ENCODE measurements around the gene JAM3.

DNA sequence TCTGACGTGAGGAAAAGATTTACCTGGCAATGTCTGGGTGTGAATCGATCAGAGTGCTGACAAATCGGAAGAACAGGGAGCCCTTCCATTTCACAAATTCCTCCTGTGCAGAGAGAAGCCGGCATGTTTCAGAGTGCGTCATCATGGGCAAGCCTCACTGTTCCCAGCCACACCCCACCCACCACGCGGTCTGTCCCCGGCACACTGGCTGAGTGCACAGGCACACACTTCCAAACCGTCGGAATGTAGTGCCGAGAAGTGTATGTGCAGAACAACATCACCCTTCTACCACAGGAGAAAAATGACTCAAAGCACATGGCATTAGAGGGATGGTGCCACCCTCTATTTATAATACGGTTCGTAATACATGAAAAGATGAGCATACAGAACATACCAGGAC is 107.4 kb downstream of the JAM3 start:
- TF ChIP-seq, protein P1, sequence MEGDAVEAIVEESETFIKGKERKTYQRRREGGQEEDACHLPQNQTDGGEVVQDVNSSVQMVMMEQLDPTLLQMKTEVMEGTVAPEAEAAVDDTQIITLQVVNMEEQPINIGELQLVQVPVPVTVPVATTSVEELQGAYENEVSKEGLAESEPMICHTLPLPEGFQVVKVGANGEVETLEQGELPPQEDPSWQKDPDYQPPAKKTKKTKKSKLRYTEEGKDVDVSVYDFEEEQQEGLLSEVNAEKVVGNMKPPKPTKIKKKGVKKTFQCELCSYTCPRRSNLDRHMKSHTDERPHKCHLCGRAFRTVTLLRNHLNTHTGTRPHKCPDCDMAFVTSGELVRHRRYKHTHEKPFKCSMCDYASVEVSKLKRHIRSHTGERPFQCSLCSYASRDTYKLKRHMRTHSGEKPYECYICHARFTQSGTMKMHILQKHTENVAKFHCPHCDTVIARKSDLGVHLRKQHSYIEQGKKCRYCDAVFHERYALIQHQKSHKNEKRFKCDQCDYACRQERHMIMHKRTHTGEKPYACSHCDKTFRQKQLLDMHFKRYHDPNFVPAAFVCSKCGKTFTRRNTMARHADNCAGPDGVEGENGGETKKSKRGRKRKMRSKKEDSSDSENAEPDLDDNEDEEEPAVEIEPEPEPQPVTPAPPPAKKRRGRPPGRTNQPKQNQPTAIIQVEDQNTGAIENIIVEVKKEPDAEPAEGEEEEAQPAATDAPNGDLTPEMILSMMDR (IDR thresholded peaks at IDR 0.05): no peak
- TF ChIP-seq RORB (CRISPR knock-in tag; IDR thresholded peaks at IDR 0.05): no peak
- TF ChIP-seq, protein P2, sequence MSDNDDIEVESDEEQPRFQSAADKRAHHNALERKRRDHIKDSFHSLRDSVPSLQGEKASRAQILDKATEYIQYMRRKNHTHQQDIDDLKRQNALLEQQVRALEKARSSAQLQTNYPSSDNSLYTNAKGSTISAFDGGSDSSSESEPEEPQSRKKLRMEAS (CRISPR knock-in tag; IDR thresholded peaks at IDR 0.05): no peak
- TF ChIP-seq, protein P3, sequence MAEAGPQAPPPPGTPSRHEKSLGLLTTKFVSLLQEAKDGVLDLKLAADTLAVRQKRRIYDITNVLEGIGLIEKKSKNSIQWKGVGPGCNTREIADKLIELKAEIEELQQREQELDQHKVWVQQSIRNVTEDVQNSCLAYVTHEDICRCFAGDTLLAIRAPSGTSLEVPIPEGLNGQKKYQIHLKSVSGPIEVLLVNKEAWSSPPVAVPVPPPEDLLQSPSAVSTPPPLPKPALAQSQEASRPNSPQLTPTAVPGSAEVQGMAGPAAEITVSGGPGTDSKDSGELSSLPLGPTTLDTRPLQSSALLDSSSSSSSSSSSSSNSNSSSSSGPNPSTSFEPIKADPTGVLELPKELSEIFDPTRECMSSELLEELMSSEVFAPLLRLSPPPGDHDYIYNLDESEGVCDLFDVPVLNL (CRISPR knock-in tag; IDR thresholded peaks at IDR 0.05; ENCODE audit: borderline replicate concordance, low read depth): no peak
- TF ChIP-seq, protein P4, sequence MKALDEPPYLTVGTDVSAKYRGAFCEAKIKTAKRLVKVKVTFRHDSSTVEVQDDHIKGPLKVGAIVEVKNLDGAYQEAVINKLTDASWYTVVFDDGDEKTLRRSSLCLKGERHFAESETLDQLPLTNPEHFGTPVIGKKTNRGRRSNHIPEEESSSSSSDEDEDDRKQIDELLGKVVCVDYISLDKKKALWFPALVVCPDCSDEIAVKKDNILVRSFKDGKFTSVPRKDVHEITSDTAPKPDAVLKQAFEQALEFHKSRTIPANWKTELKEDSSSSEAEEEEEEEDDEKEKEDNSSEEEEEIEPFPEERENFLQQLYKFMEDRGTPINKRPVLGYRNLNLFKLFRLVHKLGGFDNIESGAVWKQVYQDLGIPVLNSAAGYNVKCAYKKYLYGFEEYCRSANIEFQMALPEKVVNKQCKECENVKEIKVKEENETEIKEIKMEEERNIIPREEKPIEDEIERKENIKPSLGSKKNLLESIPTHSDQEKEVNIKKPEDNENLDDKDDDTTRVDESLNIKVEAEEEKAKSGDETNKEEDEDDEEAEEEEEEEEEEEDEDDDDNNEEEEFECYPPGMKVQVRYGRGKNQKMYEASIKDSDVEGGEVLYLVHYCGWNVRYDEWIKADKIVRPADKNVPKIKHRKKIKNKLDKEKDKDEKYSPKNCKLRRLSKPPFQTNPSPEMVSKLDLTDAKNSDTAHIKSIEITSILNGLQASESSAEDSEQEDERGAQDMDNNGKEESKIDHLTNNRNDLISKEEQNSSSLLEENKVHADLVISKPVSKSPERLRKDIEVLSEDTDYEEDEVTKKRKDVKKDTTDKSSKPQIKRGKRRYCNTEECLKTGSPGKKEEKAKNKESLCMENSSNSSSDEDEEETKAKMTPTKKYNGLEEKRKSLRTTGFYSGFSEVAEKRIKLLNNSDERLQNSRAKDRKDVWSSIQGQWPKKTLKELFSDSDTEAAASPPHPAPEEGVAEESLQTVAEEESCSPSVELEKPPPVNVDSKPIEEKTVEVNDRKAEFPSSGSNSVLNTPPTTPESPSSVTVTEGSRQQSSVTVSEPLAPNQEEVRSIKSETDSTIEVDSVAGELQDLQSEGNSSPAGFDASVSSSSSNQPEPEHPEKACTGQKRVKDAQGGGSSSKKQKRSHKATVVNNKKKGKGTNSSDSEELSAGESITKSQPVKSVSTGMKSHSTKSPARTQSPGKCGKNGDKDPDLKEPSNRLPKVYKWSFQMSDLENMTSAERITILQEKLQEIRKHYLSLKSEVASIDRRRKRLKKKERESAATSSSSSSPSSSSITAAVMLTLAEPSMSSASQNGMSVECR (CRISPR knock-in tag; IDR thresholded peaks at IDR 0.05; ENCODE audit: borderline replicate concordance): no peak
- TF ChIP-seq, protein P5, sequence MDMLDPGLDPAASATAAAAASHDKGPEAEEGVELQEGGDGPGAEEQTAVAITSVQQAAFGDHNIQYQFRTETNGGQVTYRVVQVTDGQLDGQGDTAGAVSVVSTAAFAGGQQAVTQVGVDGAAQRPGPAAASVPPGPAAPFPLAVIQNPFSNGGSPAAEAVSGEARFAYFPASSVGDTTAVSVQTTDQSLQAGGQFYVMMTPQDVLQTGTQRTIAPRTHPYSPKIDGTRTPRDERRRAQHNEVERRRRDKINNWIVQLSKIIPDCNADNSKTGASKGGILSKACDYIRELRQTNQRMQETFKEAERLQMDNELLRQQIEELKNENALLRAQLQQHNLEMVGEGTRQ (CRISPR knock-in tag; IDR thresholded peaks at IDR 0.05): no peak
- no peak for TF ChIP-seq TP53 (CRISPR knock-in tag; IDR thresholded peaks at IDR 0.05)
- TF ChIP-seq, protein P6, sequence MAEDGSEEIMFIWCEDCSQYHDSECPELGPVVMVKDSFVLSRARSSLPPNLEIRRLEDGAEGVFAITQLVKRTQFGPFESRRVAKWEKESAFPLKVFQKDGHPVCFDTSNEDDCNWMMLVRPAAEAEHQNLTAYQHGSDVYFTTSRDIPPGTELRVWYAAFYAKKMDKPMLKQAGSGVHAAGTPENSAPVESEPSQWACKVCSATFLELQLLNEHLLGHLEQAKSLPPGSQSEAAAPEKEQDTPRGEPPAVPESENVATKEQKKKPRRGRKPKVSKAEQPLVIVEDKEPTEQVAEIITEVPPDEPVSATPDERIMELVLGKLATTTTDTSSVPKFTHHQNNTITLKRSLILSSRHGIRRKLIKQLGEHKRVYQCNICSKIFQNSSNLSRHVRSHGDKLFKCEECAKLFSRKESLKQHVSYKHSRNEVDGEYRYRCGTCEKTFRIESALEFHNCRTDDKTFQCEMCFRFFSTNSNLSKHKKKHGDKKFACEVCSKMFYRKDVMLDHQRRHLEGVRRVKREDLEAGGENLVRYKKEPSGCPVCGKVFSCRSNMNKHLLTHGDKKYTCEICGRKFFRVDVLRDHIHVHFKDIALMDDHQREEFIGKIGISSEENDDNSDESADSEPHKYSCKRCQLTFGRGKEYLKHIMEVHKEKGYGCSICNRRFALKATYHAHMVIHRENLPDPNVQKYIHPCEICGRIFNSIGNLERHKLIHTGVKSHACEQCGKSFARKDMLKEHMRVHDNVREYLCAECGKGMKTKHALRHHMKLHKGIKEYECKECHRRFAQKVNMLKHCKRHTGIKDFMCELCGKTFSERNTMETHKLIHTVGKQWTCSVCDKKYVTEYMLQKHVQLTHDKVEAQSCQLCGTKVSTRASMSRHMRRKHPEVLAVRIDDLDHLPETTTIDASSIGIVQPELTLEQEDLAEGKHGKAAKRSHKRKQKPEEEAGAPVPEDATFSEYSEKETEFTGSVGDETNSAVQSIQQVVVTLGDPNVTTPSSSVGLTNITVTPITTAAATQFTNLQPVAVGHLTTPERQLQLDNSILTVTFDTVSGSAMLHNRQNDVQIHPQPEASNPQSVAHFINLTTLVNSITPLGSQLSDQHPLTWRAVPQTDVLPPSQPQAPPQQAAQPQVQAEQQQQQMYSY (CRISPR knock-in tag; IDR thresholded peaks at IDR 0.05): no peak
- no peak for TF ChIP-seq MXD4 (CRISPR knock-in tag; IDR thresholded peaks at IDR 0.05; ENCODE audit: borderline replicate concordance)
- TF ChIP-seq ZNF416 (CRISPR knock-in tag; IDR thresholded peaks at IDR 0.05): no peak
- no peak for TF ChIP-seq FOXK1 (CRISPR knock-in tag; IDR thresholded peaks at IDR 0.05)

Data from WTC11 (cell line).